Measurements from ENCODE around the gene FAM185A. TPM values are rescaled to one million over a fixed set of nuclear protein-coding genes. Genes with fewer than 3 reads are reported as not detected.

FAM185A gene
- total RNA-seq, 1 donor from 2014 or later: 8.7 TPM

- H3K4me1 Mint-ChIP-seq (ENCODE audit: unreplicated experiment): peaks cover 9% of the 10 kb centered on the region
- TF ChIP-seq CTCF (conservative IDR thresholded peaks at IDR 0.05): no peak
- peaks cover 8% of the 10 kb centered on the region for H3K36me3 Mint-ChIP-seq
- H3K27ac Mint-ChIP-seq: no peak overlapping the region
- DNase-seq (ENCODE audit: extremely low spot score, unreplicated experiment): no peak
- no peaks in the 10 kb centered on the region for H3K27me3 Mint-ChIP-seq
- H3K4me3 Mint-ChIP-seq: no peak overlapping the region
- H3K9me3 Mint-ChIP-seq: no peaks in the 10 kb centered on the region
Observed at GRCh38 chr7:102813191-102814024, 64.6 kb downstream of the FAM185A start.

- no peak for TF ChIP-seq CTCF (conservative IDR thresholded peaks at IDR 0.05)
- Mint-ChIP-seq H3K27ac (no peak overlapping the region), H3K27me3 (no peaks in the 10 kb centered on the region), H3K9me3 (no peaks in the 10 kb centered on the region), H3K36me3 (peaks cover 4% of the 10 kb centered on the region), H3K4me3 (no peak overlapping the region), H3K4me1 (ENCODE audit: unreplicated experiment) (peaks cover 10% of the 10 kb centered on the region)
- DNase-seq (ENCODE audit: extremely low spot score, unreplicated experiment): no peak
Observed at GRCh38 chr7:102814025-102814471, 65.2 kb downstream of the FAM185A start.

- H3K36me3 Mint-ChIP-seq: peaks cover 9% of the 10 kb centered on the region
- H3K27me3 Mint-ChIP-seq: no peaks in the 10 kb centered on the region
- no peak overlapping the region for H3K27ac Mint-ChIP-seq
- H3K4me1 Mint-ChIP-seq (ENCODE audit: unreplicated experiment): peaks cover 9% of the 10 kb centered on the region
- TF ChIP-seq CTCF (conservative IDR thresholded peaks at IDR 0.05): no peak
- no peak for DNase-seq (ENCODE audit: extremely low spot score, unreplicated experiment)
- H3K9me3 Mint-ChIP-seq: no peaks in the 10 kb centered on the region
- no peak overlapping the region for H3K4me3 Mint-ChIP-seq
Observed at GRCh38 chr7:102817616-102818573, 69.1 kb downstream of the FAM185A start.

- no peaks in the 10 kb centered on the region for H3K27me3 Mint-ChIP-seq
- no peak for TF ChIP-seq CTCF (conservative IDR thresholded peaks at IDR 0.05)
- H3K9me3 Mint-ChIP-seq: no peaks in the 10 kb centered on the region
- H3K4me1 Mint-ChIP-seq (ENCODE audit: unreplicated experiment): peaks cover 13% of the 10 kb centered on the region
- no peak for DNase-seq (ENCODE audit: extremely low spot score, unreplicated experiment)
- no peak overlapping the region for H3K27ac Mint-ChIP-seq
- peaks cover 17% of the 10 kb centered on the region for H3K36me3 Mint-ChIP-seq
- H3K4me3 Mint-ChIP-seq: no peak overlapping the region
Observed at GRCh38 chr7:102819151-102819550, 70.4 kb downstream of the FAM185A start.

- TF ChIP-seq CTCF (conservative IDR thresholded peaks at IDR 0.05): no peak
- Mint-ChIP-seq H3K36me3 (peaks cover 17% of the 10 kb centered on the region), H3K27me3 (no peaks in the 10 kb centered on the region), H3K4me3 (no peak overlapping the region), H3K27ac (no peak overlapping the region), H3K9me3 (no peaks in the 10 kb centered on the region), H3K4me1 (ENCODE audit: unreplicated experiment) (peaks cover 13% of the 10 kb centered on the region)
- no peak for DNase-seq (ENCODE audit: extremely low spot score, unreplicated experiment)
Observed at GRCh38 chr7:102821994-102822747, 73.4 kb downstream of the FAM185A start.

All from type B pancreatic cell (in vitro differentiated cells).